ELF-1 (cell line): ENCODE data around the gene S100Z.
"Not testable (repeated sequence)": the region's sequence is repeated elsewhere in the genome, so short reads cannot be mapped to it uniquely, and the experiment has no call there.

Experiments used
- DNase-seq: peaks from one replicate; pipeline ENCODE4 v3.0.0-alpha.2; 2016; ENCODE audit warnings: low read depth, low spot score

The S100Z gene

DNA sequence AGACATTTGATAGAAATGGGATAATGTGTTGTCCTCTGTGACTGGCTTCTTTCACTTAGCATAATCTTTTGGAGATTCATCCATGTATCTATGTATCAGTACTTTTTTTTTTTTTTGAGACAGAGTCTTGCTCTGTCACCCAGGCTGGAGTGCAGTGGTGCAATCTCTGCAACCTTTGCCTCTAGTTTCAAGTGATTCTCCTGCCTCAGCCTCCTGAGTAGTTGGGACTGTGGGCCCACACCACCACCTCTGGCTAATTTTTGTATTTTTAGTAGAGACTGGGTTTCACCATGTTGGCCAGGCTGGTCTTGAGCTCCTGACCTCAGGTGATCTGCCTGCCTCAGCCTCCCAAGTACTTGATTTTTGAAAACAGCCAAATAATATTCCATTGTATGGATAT is 23.4 kb upstream of the S100Z start:
- DNase-seq, result not testable (repeated sequence)

DNA sequence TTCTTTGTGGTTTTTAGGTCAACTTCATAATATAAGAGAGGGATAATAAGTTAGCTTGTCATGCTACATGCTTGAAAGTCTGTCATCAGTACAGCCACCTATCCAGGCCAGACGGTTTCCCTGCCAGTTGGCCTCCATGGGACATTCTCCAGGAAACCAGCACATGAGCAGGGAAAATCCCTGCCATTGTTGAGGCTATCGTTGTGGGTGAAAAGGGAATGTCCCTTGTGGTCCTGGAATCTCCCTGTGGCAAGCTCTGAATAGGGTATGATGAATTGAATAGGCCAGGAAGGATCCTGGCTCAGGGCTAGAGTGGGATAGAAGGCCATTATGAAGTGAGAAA is 18.7 kb upstream of the S100Z start:
- peak; percentile 58 for DNase-seq

DNA sequence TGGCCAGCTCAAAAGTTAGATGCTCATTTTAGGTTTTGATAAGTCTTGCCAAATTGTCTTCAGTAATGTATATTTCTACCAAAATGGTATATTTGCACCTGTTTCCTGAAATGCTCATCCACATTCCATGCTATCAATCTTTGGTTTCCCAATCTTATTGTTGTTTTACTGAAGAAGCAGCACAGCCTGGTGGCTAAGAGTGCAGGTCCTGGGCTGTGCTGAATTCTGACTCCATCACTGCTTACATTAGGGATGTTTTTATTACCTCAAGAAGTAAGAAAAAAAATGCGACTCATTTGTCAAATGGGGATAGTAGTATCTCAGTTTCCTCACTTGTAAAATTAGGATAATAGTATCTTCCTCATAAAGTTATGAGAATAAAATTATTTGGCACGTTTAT is 13.6 kb upstream of the S100Z start:
- DNase-seq, result no peak

DNA sequence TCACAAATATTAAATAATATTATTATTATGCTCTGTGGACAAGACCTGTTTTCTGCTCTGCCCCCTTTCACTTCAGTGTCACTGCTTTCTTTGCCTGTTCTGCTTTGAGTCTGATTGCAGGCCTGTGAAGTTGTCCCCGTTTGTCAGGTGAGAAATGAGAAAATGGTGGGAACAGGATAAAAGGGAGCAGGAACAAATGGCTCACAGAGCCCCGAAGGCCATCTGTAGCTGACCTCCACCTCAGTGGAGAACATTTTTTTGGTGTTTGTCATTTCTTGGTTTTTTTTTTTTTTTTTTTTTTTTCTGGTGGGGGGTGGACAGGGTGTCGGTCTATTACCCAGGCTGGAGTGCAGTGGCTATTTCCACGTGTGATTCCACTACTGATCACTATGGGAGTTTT is 13.2 kb upstream of the S100Z start:
- DNase-seq, result no peak

DNA sequence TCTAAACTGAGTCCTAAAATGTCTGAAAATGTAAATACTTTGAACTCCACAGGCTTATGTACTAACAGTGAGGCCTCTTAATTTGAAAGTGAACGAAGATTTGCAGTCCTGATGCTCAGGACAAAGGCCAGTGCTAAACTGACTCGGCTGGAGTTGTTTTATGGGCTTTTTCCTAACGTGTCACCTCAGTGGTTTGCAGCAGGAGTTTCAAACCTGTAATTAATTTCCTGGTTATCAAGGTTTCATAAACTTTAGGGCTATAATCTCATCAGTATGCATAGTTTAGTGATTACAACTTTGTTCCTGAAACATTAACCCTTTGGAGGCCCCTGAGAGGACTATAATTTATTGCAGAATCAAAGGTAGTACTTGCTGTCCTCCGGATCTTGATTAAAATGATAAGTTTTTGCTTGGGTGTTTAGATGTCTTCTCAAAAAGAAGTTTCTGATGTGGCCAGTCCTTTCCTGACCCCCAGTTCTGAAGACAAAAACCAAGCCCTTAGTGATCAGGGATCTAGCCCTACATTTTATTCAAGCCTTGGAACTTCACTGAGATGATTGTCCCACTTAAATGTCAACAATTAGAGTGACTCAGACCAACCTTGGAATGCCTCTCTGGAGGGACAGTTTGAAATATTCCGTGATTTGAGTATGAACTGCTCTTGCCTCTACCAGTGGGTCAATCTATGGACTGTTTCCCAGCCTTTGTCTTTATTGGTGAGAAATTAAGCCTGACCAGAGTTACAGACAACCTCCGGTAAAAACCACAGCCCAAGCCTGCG is 11.1 kb upstream of the S100Z start:
- no peak for DNase-seq

DNA sequence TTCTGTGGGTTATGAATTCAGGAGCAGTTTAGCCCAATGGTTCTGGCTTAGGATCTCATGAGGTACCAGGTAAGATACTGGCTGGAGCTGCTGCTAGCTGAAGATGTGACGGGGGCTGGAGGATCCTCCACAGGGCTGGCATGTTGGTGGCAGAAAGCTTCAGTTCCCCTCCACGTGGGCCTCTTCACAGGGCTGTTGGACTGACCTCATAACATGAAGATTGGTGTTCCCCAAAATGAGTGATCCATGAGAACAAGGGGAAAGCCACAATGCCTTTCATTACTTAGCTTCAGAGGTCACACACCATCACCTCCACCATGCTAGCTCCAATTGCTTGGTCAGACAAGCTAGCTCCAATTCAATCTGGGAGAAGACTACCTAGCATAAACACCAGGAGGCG is 8.5 kb upstream of the S100Z start:
- DNase-seq, result no peak

DNA sequence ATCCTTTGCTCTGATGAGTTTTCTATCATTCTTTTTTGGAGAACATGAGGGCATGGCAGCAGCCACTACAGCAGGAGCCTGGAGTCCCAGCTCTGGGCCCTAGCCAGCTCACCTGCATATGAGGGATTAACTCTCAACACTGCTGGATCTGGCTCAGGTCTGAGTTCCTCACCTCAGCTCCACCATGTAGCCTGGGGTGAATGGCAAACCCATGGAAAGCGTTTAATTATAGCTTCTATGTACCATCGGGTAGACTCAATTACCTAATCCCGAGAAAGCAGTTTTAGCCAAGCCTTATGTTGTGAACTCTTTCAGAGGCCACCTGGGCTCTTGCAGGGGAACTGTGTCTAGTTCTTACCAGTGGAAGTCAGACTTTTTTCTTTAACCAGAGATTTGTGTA is 3.9 kb upstream of the S100Z start:
- no peak for DNase-seq

DNA sequence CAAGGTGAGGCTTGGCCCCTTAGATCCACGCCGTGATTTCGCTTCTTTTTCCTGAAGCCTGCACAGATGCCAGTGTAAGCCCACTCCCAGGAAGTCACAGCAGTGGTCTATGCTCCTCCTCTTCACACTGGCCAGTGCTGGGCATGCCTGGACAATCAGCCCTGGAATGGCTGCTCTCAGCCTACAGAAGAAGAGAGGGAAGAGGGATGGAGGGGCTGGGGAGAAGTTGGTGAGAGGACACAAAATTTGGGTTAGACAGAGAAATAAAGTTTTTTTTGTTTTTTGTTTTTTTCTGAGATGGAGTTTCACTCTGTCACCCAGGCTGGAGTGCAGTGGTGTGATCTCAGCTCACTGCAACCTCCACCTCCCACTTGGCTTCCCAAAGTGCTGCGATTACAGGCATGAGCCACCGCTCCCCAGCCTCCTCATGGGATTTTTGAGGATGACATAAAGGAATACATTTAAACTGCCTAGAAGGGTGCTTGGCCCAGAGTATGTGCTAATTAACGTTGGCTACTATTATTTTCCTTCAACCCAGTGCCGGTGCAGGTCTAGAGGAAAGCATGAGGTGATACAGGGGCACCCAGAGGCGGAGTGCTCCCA is 830 bp downstream of the S100Z start:
- DNase-seq, result no peak

DNA sequence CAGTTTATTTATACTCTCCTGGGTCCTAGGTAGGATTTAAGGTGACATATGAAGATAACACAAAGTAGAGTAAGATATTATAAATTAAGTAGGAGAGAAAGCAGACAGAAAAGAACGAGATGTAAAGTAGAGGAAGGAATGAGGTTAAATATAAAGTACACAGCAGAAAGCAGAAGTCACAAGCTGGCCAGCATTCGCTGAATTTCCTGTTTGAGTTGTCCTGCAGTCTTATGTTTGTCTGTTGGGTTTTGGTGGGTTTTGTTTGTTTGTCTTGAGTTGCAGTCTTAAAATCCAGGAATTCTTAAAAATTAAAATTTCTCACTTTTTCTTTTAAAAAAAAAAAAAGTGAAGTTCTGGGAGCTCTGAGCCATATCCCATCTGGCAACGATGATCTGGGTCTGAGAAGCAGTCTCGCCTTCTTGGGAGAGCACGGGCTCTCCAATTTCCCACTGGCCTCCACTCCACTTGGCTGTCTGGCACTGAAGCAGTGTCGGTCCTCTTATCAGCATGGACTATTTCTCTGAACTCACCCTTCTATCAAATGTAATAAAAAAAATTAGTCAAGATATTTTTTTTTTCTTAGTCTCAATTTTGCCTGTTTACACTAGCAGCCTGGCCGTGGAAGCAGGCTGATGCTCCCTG is 2.0 kb downstream of the S100Z start:
- no peak for DNase-seq

DNA sequence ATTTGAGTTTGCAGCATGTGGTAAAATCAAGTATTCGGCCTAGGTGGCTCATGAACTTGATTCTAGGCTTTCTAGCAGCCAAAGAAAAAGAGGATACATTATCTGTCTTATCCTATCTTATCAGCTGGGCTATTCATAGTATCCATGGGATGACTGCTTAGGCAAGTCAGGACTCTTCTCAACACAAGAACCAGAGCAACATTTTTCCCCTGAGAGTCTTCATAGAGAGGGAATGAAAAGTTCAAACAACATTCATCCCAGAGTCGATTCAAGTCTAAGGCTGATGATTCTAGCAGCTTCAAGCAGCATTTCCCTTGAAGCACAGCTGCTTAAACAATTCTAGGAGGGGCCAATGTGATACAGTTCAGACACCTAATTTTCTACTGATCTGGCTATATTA is 3.0 kb downstream of the S100Z start:
- DNase-seq, result no peak

DNA sequence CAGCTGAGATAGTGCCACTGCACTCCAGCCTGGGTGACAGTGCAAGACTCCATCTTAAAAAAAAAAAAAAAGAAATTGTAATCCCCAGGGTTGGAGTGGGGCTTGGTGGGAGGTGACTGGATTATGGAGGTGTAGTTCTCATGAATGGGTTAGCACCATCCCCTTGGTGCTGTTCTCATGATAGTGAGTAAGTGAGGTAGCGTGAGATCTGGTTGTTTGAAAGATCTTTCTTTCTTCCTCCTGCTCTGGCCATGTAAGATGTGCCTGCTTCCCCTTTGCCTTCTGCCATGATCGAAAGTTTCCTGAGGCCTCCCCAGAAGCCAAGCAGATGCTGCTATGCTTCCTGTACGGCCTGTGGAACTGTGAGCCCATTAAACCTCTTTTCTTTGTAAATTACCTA is 3.9 kb downstream of the S100Z start:
- DNase-seq, result not testable (repeated sequence)

DNA sequence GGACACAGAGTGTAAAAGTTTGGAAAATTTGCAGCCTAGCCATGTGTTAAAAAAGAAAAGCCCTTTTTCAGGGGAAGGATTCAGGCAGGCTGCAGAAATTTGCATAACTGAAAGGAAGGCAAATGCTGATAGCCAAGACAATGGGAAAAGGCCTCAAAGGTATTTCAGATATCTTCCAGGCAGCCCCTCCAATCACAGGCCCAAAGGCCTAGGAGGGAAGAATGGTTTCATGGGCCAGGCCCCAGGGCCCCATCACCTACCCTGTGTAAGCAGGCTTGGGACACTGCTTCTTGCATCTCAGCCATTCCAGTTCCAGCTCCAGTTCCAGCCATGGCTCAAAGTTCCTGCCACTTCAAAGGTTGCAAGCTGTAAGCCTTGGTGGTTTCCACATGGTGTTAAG is 4.8 kb downstream of the S100Z start:
- DNase-seq, result no peak

DNA sequence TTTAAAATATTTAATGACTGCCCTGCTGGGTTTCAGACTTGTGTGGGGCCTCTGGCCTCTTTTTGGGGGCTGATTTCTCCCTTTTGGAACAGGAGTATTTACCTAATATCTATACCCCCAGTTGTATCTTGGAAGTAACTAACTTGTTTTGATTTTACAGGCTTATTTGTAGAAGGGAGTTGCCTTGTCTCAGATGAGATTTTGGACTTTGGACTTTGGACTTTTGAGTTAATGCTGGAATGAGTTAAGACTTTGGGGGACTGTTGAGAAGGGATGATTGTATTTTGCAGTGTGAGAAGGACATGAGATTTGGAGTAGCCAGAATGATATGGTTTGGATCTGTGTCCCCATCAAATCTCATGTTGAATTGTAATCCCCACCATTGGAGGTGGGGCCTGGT is 5.7 kb downstream of the S100Z start:
- DNase-seq, result not testable (repeated sequence)

DNA sequence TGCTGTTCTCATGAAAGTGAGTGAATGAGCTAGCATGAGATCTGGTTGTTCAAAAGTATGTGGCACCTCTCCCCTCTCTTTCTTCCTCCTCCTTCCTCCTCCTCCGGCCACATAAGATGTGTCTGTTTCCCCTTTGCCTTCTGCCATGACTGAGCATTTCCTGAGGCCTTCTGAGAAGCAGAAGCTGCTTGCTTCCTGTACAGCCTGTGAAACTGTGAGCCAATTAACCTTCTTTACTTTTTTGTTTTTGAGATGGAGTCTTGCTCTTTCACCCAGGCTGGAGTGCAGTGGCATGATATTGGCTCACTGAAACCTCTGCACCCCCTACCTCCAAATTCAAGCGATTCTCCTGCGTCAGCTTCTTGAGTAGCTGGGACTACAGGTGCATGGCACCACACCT is 6.1 kb downstream of the S100Z start:
- DNase-seq, result no peak

DNA sequence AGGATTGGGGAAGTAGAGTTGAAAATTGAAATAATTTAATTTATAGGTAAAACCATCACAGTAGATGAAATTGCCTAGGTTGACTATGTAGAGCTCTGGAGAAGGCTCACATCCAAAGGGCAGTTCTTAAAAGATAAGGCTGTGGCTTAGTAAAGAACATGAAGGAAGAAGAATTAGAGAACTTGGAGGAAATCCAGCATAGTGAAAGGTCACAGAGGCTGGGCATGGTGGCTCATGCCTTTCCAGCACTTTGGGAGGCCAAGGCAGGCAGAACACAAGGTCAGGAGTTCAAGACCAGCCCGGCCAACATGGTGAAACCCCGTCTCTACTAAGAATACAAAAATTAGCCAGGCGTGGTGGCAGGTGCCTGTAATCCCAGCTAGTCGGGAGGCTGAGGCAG is 7.0 kb downstream of the S100Z start:
- DNase-seq, result not testable (repeated sequence)

DNA sequence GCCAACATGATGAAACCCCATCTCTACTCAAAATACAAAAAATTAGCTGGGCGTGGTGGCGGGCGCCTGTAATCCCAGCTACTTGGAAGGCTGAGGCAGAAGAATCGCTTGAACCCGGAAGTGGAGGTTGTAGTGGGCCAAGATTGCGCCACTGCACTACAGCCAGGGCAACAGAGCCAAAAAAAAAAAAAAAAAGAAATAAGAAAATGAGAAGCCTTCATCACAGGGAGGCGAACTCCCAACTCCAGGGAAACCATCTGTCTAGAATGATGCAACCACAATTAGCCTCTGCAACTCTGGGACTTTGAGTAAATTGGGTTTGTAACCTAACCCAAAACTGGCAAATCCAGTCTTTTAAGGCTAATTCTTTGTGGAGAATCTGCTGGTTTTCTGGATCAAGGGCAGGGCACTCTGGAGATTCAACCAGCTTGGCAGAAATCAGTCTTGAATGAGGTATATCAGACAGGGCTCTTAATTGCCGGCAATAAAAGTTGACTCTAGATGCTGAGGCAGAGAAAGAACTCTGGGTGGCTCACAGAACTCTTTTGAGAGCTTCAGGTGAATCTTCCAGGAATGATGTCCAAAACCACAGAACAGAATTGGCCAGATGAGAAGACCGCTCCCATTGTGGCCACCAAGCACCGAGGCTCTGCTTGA is 9.9 kb downstream of the S100Z start:
- DNase-seq, result no peak

DNA sequence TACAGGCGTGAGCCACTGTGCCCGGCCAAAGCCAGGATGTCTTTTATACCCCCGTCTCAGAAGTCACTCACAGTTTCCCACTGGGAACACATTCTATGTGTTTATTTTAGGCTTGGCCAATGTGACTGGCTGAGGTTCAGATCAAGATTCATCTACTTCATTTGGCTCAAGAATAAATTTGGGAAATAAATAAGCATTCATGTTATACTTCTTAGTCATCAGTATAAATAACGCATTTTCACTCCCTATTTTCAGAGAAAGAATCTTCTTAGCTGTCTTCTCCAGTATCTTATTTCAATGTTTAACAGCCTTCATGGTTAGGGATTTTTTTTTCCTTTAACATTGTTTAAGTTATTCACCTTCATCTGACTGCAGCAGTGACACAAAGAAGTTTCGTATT is 11.8 kb downstream of the S100Z start:
- no peak for DNase-seq

DNA sequence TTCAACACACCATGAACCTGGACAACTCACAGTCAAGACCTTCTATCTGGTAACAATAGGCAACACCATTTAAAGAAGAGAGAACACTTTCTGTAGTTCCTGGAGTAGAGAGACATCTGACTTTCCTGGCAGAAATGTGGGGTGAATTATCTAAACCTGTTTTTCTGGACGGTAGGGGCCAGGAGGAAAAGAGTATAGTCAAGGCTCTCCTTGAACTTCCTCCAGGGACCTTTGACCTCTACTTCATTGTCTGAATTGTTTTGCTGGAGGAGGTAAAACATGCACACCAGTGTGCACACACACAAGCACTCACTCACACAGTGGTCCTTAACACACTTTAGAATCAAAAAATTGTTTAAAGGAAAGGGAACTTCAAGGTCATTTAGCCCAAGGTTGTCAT is 13.2 kb downstream of the S100Z start:
- no peak for DNase-seq

DNA sequence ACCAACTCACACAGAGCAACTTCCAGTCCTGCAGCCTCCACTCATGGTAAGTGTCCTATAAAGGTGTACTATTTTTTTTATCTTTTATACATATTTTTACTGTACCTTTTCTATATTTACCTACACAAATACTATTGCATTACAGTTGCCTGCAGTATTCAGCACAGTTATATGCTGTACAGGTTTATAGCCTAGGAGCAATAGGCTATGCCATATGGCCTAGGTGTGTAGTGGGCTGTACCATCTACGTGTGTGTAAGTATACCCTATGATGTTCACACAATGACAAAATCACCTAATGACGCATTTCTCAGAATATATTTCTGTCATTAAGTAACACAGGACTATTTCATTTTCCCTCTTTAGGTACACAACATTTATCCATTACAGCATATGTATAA is 16.7 kb downstream of the S100Z start:
- no peak for DNase-seq

DNA sequence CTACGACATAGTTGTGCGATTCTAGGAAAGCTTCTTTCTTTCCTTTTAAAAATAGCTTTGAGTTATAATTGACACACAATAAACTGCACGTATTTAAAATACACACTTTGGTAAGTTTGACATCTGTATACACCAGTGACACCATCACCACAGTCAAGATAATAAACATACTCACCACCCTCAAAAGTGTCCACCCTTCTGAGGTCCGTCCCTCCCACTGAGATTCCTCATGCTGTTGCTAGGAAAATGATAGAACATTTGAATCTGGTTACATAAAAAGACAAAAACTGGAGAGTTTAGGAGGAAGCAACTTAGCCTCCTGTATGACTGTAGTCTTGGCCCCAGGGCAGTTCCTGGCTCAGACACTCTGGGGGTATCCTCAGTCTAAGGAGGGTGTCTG is 17.2 kb downstream of the S100Z start:
- no peak for DNase-seq

DNA sequence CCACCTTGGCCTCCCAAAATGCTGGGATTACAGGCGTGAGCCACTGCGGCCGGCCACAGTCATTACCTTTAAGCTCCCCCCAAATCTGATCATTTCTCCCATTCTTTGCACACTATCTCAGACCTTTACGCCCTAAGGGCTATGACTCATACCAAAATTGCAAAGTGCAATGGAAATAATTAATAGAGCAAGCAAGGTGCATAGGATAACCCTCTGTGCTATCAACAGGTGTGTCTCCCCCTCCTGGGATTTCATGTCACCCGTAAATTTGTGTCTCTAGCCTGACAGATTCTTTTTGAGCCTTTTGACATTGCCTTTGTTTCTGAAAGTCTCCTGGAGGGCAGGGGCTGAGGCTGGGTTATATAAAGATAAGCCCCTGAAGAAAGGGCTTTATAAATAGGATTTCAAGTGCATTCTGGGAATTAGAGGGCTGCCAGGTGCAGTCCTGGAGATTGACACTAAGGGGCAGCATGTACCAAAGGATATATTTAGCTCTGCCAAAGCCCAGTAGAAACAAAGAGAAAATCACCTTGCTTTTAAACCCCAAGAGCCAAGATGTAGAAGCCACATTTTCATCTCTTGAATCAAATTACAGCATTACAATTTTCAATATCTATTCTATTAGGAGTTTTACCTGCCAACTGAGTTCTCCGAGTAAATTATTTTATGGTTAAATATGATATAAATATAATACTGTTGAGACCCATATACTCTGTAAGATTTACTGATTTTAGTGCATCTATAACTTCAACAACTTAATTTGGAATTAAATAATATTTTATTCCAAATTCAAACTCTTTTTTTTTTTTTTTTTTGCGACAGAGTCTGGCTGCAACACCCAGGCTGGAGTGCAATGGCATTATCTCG is 18.2 kb downstream of the S100Z start:
- DNase-seq, result peak; percentile 77

DNA sequence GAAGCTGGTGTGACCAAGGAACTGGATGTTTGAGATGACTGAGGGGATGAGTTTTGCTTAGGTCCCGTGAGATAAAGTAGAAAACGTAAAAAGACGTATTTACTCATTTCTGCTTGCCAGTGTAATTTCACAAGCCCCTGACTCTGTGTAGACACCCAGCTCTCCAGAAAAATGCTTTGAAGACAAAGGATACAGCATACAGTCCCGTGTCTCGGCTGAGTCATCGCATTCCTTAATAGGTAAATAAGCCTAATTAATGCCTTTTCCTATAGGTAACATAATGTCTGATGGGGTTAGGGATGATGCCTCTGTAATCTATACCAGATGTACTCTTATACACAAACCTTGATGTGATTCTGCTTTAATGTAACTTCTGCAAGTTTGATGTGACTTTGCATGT is 20.2 kb downstream of the S100Z start:
- DNase-seq, result no peak
